SK-N-SH (cell line): ENCODE data around the gene OR1E2. TPM values are rescaled to one million over a fixed set of nuclear protein-coding genes. Genes with fewer than 3 reads are reported as not detected.
"Not testable (repeated sequence)": the region's sequence is repeated elsewhere in the genome, so short reads cannot be mapped to it uniquely, and the experiment has no call there.

Experiments used
- CTCF ChIA-PET: fragments of 300-600, 350-600 bp; formaldehyde crosslinking; extraction: SDS; loops from one replicate; lab custom pipeline; 2021; lab: Yijun Ruan, JAX
- POLR2A ChIA-PET: fragments of 350-600 bp; sonication (Branson Sonifier 250); formaldehyde crosslinking; extraction: SDS; loops from one replicate; lab custom pipeline; 2020; ENCODE audit warnings: antibody characterized with exemption, inconsistent platforms; lab: Yijun Ruan, JAX
- DNase-seq: peaks from one replicate; pipeline ENCODE4 v3.0.0; 2012
- H2AFZ ChIP-seq: fragments of 200-600 bp; sonication (generic); 2 replicates; pipeline ENCODE4 v1.8.1; 2016; ENCODE audit warnings: antibody characterized with exemption, mild to moderate bottlenecking, low read depth
- H3F3A ChIP-seq: fragments of 200-600 bp; sonication (generic); replicated peaks from 2 replicates; pipeline ENCODE3; 2016; ENCODE audit warnings: antibody characterized with exemption, mild to moderate bottlenecking; ENCODE audit not compliant: insufficient read depth
- H3K27ac ChIP-seq, 2 experiments: fragments of 200-500 bp in 1 of 2; fragments of 200-600 bp in 1 of 2; sonication (Bioruptor generic) in 1 of 2; sonication (generic), shearing (Covaris generic) in 1 of 2; 2 replicates each; pipeline versions ENCODE4 v1.5.1 to v1.6.1; 2014 to 2016; ENCODE audit warnings: low read depth in 2 of 2, inconsistent platforms in 1 of 2, low read length in 1 of 2, mild to moderate bottlenecking in 1 of 2, mixed read lengths in 1 of 2
- H3K27me3 ChIP-seq: fragments of 200-600 bp; sonication (generic), shearing (Covaris generic); 2 replicates; pipeline ENCODE4 v1.6.1; 2016; ENCODE audit warnings: mixed run types; ENCODE audit not compliant: insufficient read depth
- H3K36me3 ChIP-seq, 2 experiments: fragments of 200-500 bp in 1 of 2; fragments of 200-600 bp in 1 of 2; sonication (Bioruptor generic) in 1 of 2; sonication (generic) in 1 of 2; replicated peaks in 1 of 2; 2 replicates each; pipeline versions ENCODE3 to v1.5.1; 2014 to 2016; ENCODE audit warnings: low read length in 1 of 2, mild to moderate bottlenecking in 1 of 2; ENCODE audit not compliant: insufficient read depth in 2 of 2, control insufficient read depth in 1 of 2
- H3K4me1 ChIP-seq, 2 experiments: fragments of 200-500 bp in 1 of 2; fragments of 200-600 bp in 1 of 2; sonication (Bioruptor generic) in 1 of 2; sonication (generic), shearing (Covaris generic) in 1 of 2; 2 replicates each; pipeline versions ENCODE4 v1.5.1 to v1.6.1; 2014 to 2016; ENCODE audit warnings: low read depth in 1 of 2, low read length in 1 of 2, mixed run types in 1 of 2; ENCODE audit not compliant: insufficient read depth in 2 of 2, control insufficient read depth in 1 of 2
- H3K4me2 ChIP-seq: fragments of 200-600 bp; sonication (generic), shearing (Covaris generic); 2 replicates; pipeline ENCODE4 v1.6.1; 2017; ENCODE audit warnings: mixed run types
- H3K4me3 ChIP-seq, 2 experiments: fragments of 200-500 bp in 1 of 2; fragments of 200-600 bp in 1 of 2; sonication (Bioruptor generic) in 1 of 2; sonication (generic), shearing (Covaris generic) in 1 of 2; 2 replicates each; pipeline versions ENCODE4 v1.5.1 to v1.8.1; 2014 to 2016; ENCODE audit warnings: low read depth in 2 of 2, inconsistent platforms in 1 of 2, low read length in 1 of 2, mild to moderate bottlenecking in 1 of 2, mixed read lengths in 1 of 2, moderate library complexity in 1 of 2
- H3K79me2 ChIP-seq: fragments of 200-600 bp; sonication (generic); 2 replicates; pipeline ENCODE4 v1.8.1; 2017; ENCODE audit warnings: mild to moderate bottlenecking; ENCODE audit not compliant: insufficient read depth
- H3K9ac ChIP-seq: fragments of 200-600 bp; sonication (generic); 2 replicates; pipeline ENCODE4 v1.6.1; 2017; ENCODE audit warnings: mixed run types
- H3K9me2 ChIP-seq: fragments of 200-600 bp; sonication (generic); 2 replicates; pipeline ENCODE4 v1.6.1; 2017; ENCODE audit warnings: mixed run types
- H3K9me3 ChIP-seq: fragments of 200-600 bp; sonication (generic); 2 replicates; pipeline ENCODE4 v1.6.1; 2017; ENCODE audit warnings: mixed run types, mild to moderate bottlenecking, moderate library complexity
- H4K20me1 ChIP-seq: fragments of 200-600 bp; sonication (generic); 2 replicates; pipeline ENCODE4 v1.6.1; 2017; ENCODE audit warnings: mild to moderate bottlenecking, mixed run types; ENCODE audit not compliant: insufficient read depth
- EP300 ChIP-seq, 2 experiments: IDR thresholded peaks; 2 replicates each; pipeline versions ENCODE4 v1.4.0 to v1.6.1; 2012; ENCODE audit warnings: borderline replicate concordance in 1 of 2, low read depth in 1 of 2, low read length in 1 of 2
- EZH2phosphoT487 ChIP-seq: fragments of 200-600 bp; sonication (generic); IDR thresholded peaks from 2 replicates; pipeline ENCODE4 v1.6.1; 2017; ENCODE audit warnings: low read depth, mixed run types, mild to moderate bottlenecking, antibody characterized with exemption, moderate library complexity, borderline replicate concordance
- FOSL2 ChIP-seq: IDR thresholded peaks from 2 replicates; pipeline ENCODE4 v1.4.0; 2012; ENCODE audit warnings: low read depth, mild to moderate bottlenecking, moderate library complexity, borderline replicate concordance
- FOXJ3 ChIP-seq: sonication (generic); formaldehyde crosslinking; IDR thresholded peaks from 2 replicates; pipeline ENCODE4 v1.5.1; 2020; ENCODE audit warnings: mild to moderate bottlenecking, missing genetic modification reagents
- FOXM1 ChIP-seq: IDR thresholded peaks from 2 replicates; pipeline ENCODE4 v1.4.0; 2012; ENCODE audit warnings: low read depth, mild to moderate bottlenecking
- GATA2 ChIP-seq: sonication (generic); formaldehyde crosslinking; IDR thresholded peaks from 2 replicates; pipeline ENCODE4 v1.5.0; 2020; ENCODE audit warnings: mild to moderate bottlenecking, missing genetic modification reagents
- MEF2A ChIP-seq: IDR thresholded peaks from 2 replicates; pipeline ENCODE4 v1.4.0; 2012; ENCODE audit warnings: low read depth, borderline replicate concordance
- MXI1 ChIP-seq: IDR thresholded peaks from 2 replicates; pipeline ENCODE4 v1.6.1; 2012; ENCODE audit warnings: mild to moderate bottlenecking, low read depth, low read length, improper control_type of control experiment
- NFIC ChIP-seq: IDR thresholded peaks from 2 replicates; pipeline ENCODE4 v1.4.0; 2012; ENCODE audit warnings: borderline replicate concordance
- NRF1 ChIP-seq: IDR thresholded peaks from 2 replicates; pipeline ENCODE4 v1.6.1; 2012; ENCODE audit warnings: low read depth, mild to moderate bottlenecking, low read length
- RAD21 ChIP-seq: IDR thresholded peaks from 2 replicates; pipeline ENCODE4 v1.6.1; 2012; ENCODE audit warnings: mild to moderate bottlenecking, low read length
- RCOR1 ChIP-seq: fragments of 150-350 bp; IDR thresholded peaks from 2 replicates; pipeline ENCODE4 v1.6.1; 2017; ENCODE audit warnings: antibody characterized with exemption, low read length
- SIN3A ChIP-seq: IDR thresholded peaks from 2 replicates; pipeline ENCODE4 v1.6.1; 2012; ENCODE audit warnings: low read depth, mild to moderate bottlenecking, low read length, moderate library complexity, borderline replicate concordance
- SMC3 ChIP-seq: IDR thresholded peaks from 2 replicates; pipeline ENCODE4 v1.6.1; 2012; ENCODE audit warnings: low read depth, low read length, improper control_type of control experiment
- TCF12 ChIP-seq: IDR thresholded peaks from 2 replicates; pipeline ENCODE4 v1.4.0; 2012
- TEAD4 ChIP-seq: IDR thresholded peaks from 2 replicates; pipeline ENCODE4 v1.4.0; 2012; ENCODE audit warnings: mild to moderate bottlenecking, borderline replicate concordance; ENCODE audit not compliant: insufficient read depth
- YY1 ChIP-seq: IDR thresholded peaks from 2 replicates; pipeline ENCODE4 v1.4.0; 2012; ENCODE audit warnings: low read depth, mild to moderate bottlenecking
- WGBS: methylation state at CpG from one replicate; pipeline ENCODE4 v1.1.6; 2017; ENCODE audit warnings: low lambda C conversion rate; 5-methylcytosine and 5-hydroxymethylcytosine counted together
- polyA plus RNA-seq, 3 experiments: library from polyadenylated mRNA; depleted of rRNA; stranded (reverse); fragments of >200 nt; gene quantifications; 2 replicates each; pipeline ENCODE4 v1.2.3, GENCODE V29; 2012
- TF ChIP-seq, protein P1 (sequence below): IDR thresholded peaks from 2 replicates; pipeline ENCODE4 v1.6.1; 2012; ENCODE audit warnings: mild to moderate bottlenecking, low read depth, low read length, moderate library complexity
- TF ChIP-seq, protein P2 (sequence below): IDR thresholded peaks from 2 replicates; pipeline ENCODE4 v1.4.0; 2012; ENCODE audit warnings: low read depth
- TF ChIP-seq, protein P3 (sequence below): fragments of 150-350 bp; IDR thresholded peaks from 2 replicates; pipeline ENCODE4 v1.6.1; 2016; ENCODE audit warnings: mild to moderate bottlenecking, low read depth, low read length

The OR1E2 gene
- polyA plus RNA-seq, 1 of the 3 experiments (the other 2 are of a cell fraction): not detected

DNA sequence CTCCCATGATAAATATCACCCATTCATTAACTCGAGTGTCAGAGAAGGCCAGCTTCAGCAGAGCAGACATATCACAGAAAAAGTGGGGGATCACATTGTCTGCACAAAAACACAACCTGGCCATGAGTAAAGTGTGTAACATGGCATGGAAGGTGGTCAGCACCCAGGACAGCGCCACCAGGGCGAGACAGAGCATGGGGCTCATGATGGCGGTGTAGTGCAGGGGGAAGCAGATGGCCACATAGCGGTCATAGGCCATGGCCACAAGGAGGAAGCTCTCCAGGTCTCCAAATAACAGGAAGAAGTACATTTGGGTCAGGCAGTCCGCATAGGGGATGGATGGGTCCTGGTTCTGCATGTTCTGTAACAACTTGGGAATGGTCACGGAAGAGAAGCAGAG is 35.8 kb downstream of the OR1E2 start:
- H3K9me2 ChIP-seq, DNase-seq, H3K27me3 ChIP-seq, H4K20me1 ChIP-seq, H3K4me2 ChIP-seq, H3K27ac ChIP-seq, H3K4me3 ChIP-seq, H3K4me1 ChIP-seq, H3K79me2 ChIP-seq, POLR2A ChIA-PET, H3K9me3 ChIP-seq, H3F3A ChIP-seq, H3K36me3 ChIP-seq, CTCF ChIA-PET, H3K9ac ChIP-seq, H2AFZ ChIP-seq: not testable (repeated sequence)
- WGBS: 1% methylated on average over 7 of the region's 7 CpGs
- TF ChIP-seq, protein P1, sequence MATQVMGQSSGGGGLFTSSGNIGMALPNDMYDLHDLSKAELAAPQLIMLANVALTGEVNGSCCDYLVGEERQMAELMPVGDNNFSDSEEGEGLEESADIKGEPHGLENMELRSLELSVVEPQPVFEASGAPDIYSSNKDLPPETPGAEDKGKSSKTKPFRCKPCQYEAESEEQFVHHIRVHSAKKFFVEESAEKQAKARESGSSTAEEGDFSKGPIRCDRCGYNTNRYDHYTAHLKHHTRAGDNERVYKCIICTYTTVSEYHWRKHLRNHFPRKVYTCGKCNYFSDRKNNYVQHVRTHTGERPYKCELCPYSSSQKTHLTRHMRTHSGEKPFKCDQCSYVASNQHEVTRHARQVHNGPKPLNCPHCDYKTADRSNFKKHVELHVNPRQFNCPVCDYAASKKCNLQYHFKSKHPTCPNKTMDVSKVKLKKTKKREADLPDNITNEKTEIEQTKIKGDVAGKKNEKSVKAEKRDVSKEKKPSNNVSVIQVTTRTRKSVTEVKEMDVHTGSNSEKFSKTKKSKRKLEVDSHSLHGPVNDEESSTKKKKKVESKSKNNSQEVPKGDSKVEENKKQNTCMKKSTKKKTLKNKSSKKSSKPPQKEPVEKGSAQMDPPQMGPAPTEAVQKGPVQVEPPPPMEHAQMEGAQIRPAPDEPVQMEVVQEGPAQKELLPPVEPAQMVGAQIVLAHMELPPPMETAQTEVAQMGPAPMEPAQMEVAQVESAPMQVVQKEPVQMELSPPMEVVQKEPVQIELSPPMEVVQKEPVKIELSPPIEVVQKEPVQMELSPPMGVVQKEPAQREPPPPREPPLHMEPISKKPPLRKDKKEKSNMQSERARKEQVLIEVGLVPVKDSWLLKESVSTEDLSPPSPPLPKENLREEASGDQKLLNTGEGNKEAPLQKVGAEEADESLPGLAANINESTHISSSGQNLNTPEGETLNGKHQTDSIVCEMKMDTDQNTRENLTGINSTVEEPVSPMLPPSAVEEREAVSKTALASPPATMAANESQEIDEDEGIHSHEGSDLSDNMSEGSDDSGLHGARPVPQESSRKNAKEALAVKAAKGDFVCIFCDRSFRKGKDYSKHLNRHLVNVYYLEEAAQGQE: peak; percentile 85

DNA sequence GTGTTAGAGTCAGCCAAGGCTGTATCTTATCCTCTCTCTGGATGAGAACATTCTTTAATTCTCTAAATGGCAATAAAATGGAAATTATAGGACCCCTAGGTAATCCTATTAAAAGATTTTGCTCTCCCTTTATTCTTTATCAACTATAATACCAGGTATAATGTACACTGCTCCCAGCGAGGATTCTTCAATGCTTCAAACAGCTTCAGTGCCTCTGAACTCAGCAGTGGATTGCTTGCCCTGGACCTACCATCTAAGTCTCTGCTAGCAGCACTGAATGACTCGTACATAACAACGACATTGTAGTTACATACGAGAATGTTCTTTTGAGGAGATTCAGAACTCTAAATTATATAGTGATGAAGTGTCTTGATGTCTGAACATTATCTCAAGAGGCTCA is 43.9 kb downstream of the OR1E2 start:
- H3K27ac ChIP-seq: no peak overlapping the region
- H3K27me3 ChIP-seq: peaks cover 20% of the 10 kb centered on the region; the same call in 1 of the 2 replicates
- H3K9me3 ChIP-seq: no peaks in the 10 kb centered on the region
- H3K9ac ChIP-seq: no peak overlapping the region
- no peaks in the 10 kb centered on the region for H3K79me2 ChIP-seq
- H3K36me3 ChIP-seq: no peaks in the 10 kb centered on the region
- no peaks in the 10 kb centered on the region for H3K4me1 ChIP-seq
- no peak overlapping the region for H3K4me3 ChIP-seq
- no peak for DNase-seq
- 1% methylated on average over 4 of the region's 4 CpGs for WGBS
- no peak for TF ChIP-seq EZH2phosphoT487
- TF ChIP-seq TCF12: no peak
- no peak for TF ChIP-seq FOXM1
- TF ChIP-seq EP300 (IDR thresholded peaks at IDR 0.05; ENCODE audit: borderline replicate concordance in 1 of 2, low read depth in 1 of 2, low read length in 1 of 2): no peak
- no peak for TF ChIP-seq MEF2A
- no peak for TF ChIP-seq FOSL2
- TF ChIP-seq GATA2 (CRISPR knock-in tag): no peak
- no peak for TF ChIP-seq SIN3A
- TF ChIP-seq, protein P1: no peak
- TF ChIP-seq, protein P2, sequence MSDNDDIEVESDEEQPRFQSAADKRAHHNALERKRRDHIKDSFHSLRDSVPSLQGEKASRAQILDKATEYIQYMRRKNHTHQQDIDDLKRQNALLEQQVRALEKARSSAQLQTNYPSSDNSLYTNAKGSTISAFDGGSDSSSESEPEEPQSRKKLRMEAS: no peak
- no peak for TF ChIP-seq FOXJ3
- TF ChIP-seq TEAD4: no peak
- no peak for TF ChIP-seq MXI1
- TF ChIP-seq, protein P3, sequence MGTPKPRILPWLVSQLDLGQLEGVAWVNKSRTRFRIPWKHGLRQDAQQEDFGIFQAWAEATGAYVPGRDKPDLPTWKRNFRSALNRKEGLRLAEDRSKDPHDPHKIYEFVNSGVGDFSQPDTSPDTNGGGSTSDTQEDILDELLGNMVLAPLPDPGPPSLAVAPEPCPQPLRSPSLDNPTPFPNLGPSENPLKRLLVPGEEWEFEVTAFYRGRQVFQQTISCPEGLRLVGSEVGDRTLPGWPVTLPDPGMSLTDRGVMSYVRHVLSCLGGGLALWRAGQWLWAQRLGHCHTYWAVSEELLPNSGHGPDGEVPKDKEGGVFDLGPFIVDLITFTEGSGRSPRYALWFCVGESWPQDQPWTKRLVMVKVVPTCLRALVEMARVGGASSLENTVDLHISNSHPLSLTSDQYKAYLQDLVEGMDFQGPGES: no peak
- TF ChIP-seq YY1: no peak
- TF ChIP-seq SMC3: no peak
- TF ChIP-seq RAD21: no peak
- no peak for TF ChIP-seq RCOR1
- no peak for TF ChIP-seq NFIC
- TF ChIP-seq NRF1: no peak
- no peaks in the 10 kb centered on the region for H3F3A ChIP-seq
- no peak overlapping the region for H3K4me2 ChIP-seq
- no peak overlapping the region for H2AFZ ChIP-seq
- peaks cover 4% of the 10 kb centered on the region; the same call in 1 of the 2 replicates for H3K9me2 ChIP-seq
- ChIA-PET POLR2A (no interaction called here), CTCF (no interaction called here)
- no peaks in the 10 kb centered on the region for H4K20me1 ChIP-seq
